Heart left ventricle (tissue), 16 donors: ENCODE data around the gene POFUT2. TPM values are rescaled to one million over a fixed set of nuclear protein-coding genes. Genes with fewer than 3 reads are reported as not detected.

Experiments
- ATAC-seq, 4 donors: fragments of 200-7000 bp; cut with Tn5 transposase; one replicate each; pipeline ENCODE4 v1.9.1; 2020 to 2022; ENCODE audit warnings: moderate library complexity in 4 of 4, mild to moderate bottlenecking in 3 of 4, moderate number of reproducible peaks in 1 of 4
- DNase-seq, 5 donors: peaks; one replicate each; pipeline ENCODE4 v3.0.0-alpha.2; 2020
- H3K27ac ChIP-seq, 12 donors: fragments of 200-600 bp; sonication (generic) in 4 of 12; one replicate each; pipeline versions ENCODE4 v1.5.0 to v1.8.0; 2016 to 2022; ENCODE audit warnings: mild to moderate bottlenecking in 2 of 12
- H3K27me3 ChIP-seq, 9 donors: fragments of 200-600 bp; sonication (generic) in 2 of 9; one replicate each; pipeline versions ENCODE4 v1.5.1 to v1.8.0; 2016 to 2022; ENCODE audit warnings: mild to moderate bottlenecking in 3 of 9
- H3K36me3 ChIP-seq, 9 donors: fragments of 200-600 bp; sonication (generic) in 2 of 9; one replicate each; pipeline versions ENCODE4 v1.5.0 to v1.8.0; 2018 to 2022; ENCODE audit warnings: mild to moderate bottlenecking in 2 of 9
- H3K4me1 ChIP-seq, 12 donors: fragments of 200-600 bp; sonication (generic) in 4 of 12; one replicate each; pipeline versions ENCODE4 v1.5.0 to v1.8.0; 2016 to 2022; ENCODE audit warnings: mild to moderate bottlenecking in 3 of 12
- H3K4me3 ChIP-seq, 12 donors: fragments of 200-600 bp; sonication (generic) in 4 of 12; one replicate each; pipeline versions ENCODE4 v1.5.0 to v1.8.0; 2017 to 2022; ENCODE audit warnings: mild to moderate bottlenecking in 9 of 12, moderate library complexity in 4 of 12
- H3K9me3 ChIP-seq, 12 donors: fragments of 200-600 bp; sonication (generic) in 4 of 12; one replicate each; pipeline versions ENCODE4 v1.5.0 to v1.8.0; 2016 to 2022; ENCODE audit warnings: mild to moderate bottlenecking in 1 of 12
- POLR2A ChIP-seq, 2 donors: fragments of 450-650 bp; IDR thresholded peaks; one replicate each; pipeline ENCODE4 v1.6.1; 2017; ENCODE audit warnings: antibody characterized with exemption in 2 of 2, mild to moderate bottlenecking in 2 of 2, moderate library complexity in 2 of 2
- WGBS, 4 donors: extraction: QIAGEN DNeasy Blood & Tissue Kit in 2 of 4; methylation state at CpG; one replicate each; pipeline versions ENCODE4 v1.1.5 to v1.1.7; 2013 to 2018; 5-methylcytosine and 5-hydroxymethylcytosine counted together
- intact Hi-C, 10 donors: fragments of 100-400 bp; cut with DNase I; formaldehyde crosslinking; loops; one replicate each; pipeline versions ENCODE4 v1.11.1 to v1.14.2; 2022
- polyA plus RNA-seq, 2 donors: library from polyadenylated mRNA; stranded (reverse); fragments of 200-250 nt; gene quantifications; one replicate each; pipeline ENCODE4 v1.2.3, GENCODE V29; 2013
- total RNA-seq, 9 donors: library from RNA; depleted of rRNA in 2 of 9; stranded (reverse); fragments of >200 nt in 2 of 9; fragmentation: NEBNext Ultra II Directional in 3 of 9; extraction: Animal tissue kit (Norgen Biotek cat#: 25700) in 3 of 9; gene quantifications; one replicate each; pipeline versions ENCODE4 v1.1.0 to v1.2.4, GENCODE V29; 2016 to 2023
- TF ChIP-seq, protein P1 (sequence below), 12 donors: fragments of 200-600 bp; sonication (generic) in 4 of 12; IDR thresholded peaks; one replicate each; pipeline versions ENCODE4 v1.5.0 to v1.8.0; 2018 to 2022; ENCODE audit warnings: antibody characterized with exemption in 12 of 12, mild to moderate bottlenecking in 5 of 12
- donor health status: ischemic (EF 13 %, LVEDD 7.1; RV severe dilation, severe dysfunction).
- donor health status: healthy with polysubstance abuse.
- donor health status: DM: no; HTN: yes; CAD: no.
- donor health status: DM: no; HTN: no; CAD: no.
- donor health status: ischemic (EF 25% LVEDD 6.9; RV normal size, moderate dysfunction).
- donor health status: ischemic (EF 25% LVEDD 5.7; RV mildly dilated, moderate dysfunction).
- donor health status: healthy.
- donor health status: DM: yes; HTN: yes; CAD: no.
- donor health status: ischemic (EF 35%, LVEDD 5.7; RV mildly dilated, moderate dysfunction).
- donor health status: nonischemic (EF 11% LVEDD 7.7; RV severe dilation, severe dysfunction).
- donor health status: DM: yes; HTN: yes; CAD: no.
- donor health status: PGD.
- donor health status: ischemic (EF 29% LVEDD 5.4; RV normal size, mild dysfunction).
- donor health status: nonischemic (EF 23%, LVEDD 6.1; RV moderate dilation, normal function).

Gene POFUT2
- total and polyA plus RNA-seq, 11 donors, result 10.8 to 25.8 (median 18.5) TPM

- WGBS, 4 donors, result 88 to 92% (median 91%) methylated on average over 18 of the region's 18 CpGs
- H3K27ac ChIP-seq, result no peak overlapping the region
- H3K27me3 ChIP-seq, result no peaks in the 10 kb centered on the region
- H3K9me3 ChIP-seq, result no peaks in the 10 kb centered on the region
- no peaks in the 10 kb centered on the region for H3K36me3 ChIP-seq
- intact Hi-C loops, result no loop called here
- no peak for ATAC-seq
- H3K4me3 ChIP-seq, result no peak overlapping the region
- peaks cover 0 to 7% (median 0%) of the 10 kb centered on the region in 12 donors for H3K4me1 ChIP-seq
- peak in 2 of 5 donors; percentile 19 to 45 for DNase-seq
- TF ChIP-seq, protein P1, sequence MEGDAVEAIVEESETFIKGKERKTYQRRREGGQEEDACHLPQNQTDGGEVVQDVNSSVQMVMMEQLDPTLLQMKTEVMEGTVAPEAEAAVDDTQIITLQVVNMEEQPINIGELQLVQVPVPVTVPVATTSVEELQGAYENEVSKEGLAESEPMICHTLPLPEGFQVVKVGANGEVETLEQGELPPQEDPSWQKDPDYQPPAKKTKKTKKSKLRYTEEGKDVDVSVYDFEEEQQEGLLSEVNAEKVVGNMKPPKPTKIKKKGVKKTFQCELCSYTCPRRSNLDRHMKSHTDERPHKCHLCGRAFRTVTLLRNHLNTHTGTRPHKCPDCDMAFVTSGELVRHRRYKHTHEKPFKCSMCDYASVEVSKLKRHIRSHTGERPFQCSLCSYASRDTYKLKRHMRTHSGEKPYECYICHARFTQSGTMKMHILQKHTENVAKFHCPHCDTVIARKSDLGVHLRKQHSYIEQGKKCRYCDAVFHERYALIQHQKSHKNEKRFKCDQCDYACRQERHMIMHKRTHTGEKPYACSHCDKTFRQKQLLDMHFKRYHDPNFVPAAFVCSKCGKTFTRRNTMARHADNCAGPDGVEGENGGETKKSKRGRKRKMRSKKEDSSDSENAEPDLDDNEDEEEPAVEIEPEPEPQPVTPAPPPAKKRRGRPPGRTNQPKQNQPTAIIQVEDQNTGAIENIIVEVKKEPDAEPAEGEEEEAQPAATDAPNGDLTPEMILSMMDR (IDR thresholded peaks at IDR 0.05), result no peak
- no peak for TF ChIP-seq POLR2A (IDR thresholded peaks at IDR 0.05)
These were observed 46.0 kb upstream of the POFUT2 start for GRCh38 chr21:45333583-45334121.

DNA sequence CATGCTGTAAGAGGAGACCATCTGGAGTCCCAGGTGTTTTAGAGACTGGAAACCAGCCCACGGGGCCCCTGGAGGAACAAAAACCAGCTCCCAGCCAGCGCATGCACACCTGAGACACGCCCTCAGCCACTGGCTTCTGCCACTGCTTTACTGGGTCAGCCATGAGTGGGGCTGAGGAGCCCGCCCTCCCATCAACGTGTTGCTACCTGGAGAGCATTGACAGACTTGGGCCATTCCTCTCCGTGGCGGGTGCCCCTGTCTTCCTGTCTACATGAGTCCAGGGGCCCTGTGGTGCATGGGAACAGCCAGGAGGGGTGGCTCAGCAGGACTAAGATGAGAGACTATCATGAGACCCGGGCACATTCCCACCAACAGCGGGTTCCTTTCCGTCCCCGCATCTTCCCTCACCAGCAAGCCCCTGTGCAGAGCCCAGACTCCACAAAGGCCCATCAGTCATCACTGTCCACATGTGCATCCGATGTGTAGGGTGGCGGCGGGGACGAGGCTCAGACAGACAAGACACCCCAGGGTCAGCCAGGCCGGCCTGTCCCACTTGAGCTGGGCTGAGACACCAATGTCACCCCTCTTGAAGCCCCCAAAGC, 45.4 kb upstream of the POFUT2 start:
- Histone ChIP-seq H3K27ac (no peak overlapping the region), H3K27me3 (no peaks in the 10 kb centered on the region), H3K9me3 (no peaks in the 10 kb centered on the region), H3K4me3 (no peak overlapping the region), H3K36me3 (no peaks in the 10 kb centered on the region), H3K4me1 (peaks cover 0 to 7% (median 0%) of the 10 kb centered on the region in 12 donors)
- DNase-seq (peak in 2 of 5 donors; percentile 20 to 56), ATAC-seq (no peak)
- 95 to 97% (median 95%) methylated on average over 13 to 16 of the region's 16 CpGs for WGBS, 4 donors
- intact Hi-C loops, result no loop called here
- no peak for TF ChIP-seq POLR2A (IDR thresholded peaks at IDR 0.05)
- TF ChIP-seq, protein P1 (IDR thresholded peaks at IDR 0.05), result no peak

DNA sequence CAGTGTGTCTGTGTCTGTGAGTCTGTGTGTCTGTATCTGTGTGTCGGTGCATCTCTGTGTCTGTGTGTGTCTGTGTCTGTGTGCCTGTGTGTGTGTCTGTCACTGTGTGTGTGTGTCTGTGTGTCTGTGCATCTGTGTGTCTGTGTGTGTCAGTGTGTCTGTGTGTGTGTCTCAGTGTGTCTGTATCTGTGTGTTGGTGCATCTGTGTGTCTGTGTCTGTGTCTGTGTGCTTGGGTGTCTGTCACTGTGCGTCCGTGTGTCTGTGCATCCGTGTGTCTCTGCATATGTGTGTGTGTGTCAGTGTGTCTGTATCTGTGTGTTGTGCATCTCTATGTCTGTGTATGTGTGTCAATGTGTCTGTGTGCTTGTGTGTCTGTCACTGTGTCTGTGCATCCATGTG, 44.7 kb upstream of the POFUT2 start:
- Histone ChIP-seq H3K27ac (no peak overlapping the region), H3K27me3 (no peaks in the 10 kb centered on the region), H3K36me3 (no peaks in the 10 kb centered on the region), H3K4me3 (no peak overlapping the region), H3K9me3 (no peaks in the 10 kb centered on the region), H3K4me1 (peaks cover 0 to 7% (median 0%) of the 10 kb centered on the region in 12 donors)
- no peak for ATAC-seq
- 92 to 98% (median 95%) methylated on average over 4 of the region's 4 CpGs for WGBS, 4 donors
- TF ChIP-seq, protein P1 (IDR thresholded peaks at IDR 0.05), result no peak
- no peak for TF ChIP-seq POLR2A (IDR thresholded peaks at IDR 0.05)
- DNase-seq, result peak in 1 of 5 donors; percentile 10
- intact Hi-C loops, result no loop called here

DNA sequence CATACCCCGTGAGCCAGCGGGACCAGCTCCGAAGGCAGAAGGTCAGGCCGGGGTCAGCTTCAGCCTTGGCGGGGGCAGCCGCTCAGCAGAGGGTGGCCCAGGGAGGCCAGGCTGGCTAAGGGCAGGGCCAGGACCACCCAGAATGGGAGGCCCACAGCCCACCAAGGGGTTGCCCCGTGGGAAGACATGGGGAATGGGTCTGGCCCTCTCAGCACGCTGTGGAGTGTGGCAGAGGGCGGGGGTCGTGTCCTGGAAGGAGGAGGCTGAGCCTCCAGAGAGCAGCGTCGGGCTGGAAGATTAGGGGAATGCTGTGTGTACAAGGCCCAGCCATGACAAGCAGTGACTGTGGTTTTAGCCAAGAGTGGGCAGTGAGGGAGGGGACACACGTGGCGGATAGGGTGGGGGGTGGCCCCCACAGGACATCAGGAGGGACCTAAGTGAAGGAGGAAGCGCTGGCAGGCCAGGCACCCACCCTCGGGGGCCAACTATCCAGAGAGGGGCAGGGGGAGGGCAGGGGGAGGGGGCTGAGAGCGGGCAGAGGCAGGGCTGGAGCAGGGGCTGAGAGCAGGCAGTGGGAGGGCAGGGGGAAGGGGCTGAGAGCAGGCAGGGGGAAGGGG, 43.9 kb upstream of the POFUT2 start:
- H3K36me3 ChIP-seq, result no peaks in the 10 kb centered on the region
- intact Hi-C loops, result no loop called here
- no peak overlapping the region for H3K4me3 ChIP-seq
- no peak for ATAC-seq
- TF ChIP-seq POLR2A (IDR thresholded peaks at IDR 0.05), result no peak
- TF ChIP-seq, protein P1 (IDR thresholded peaks at IDR 0.05), result no peak
- H3K27ac ChIP-seq, result no peak overlapping the region
- peaks cover 0 to 7% (median 0%) of the 10 kb centered on the region in 12 donors for H3K4me1 ChIP-seq
- WGBS, 4 donors, result 79 to 82% (median 81%) methylated on average over 17 of the region's 17 CpGs
- peak in 2 of 5 donors; percentile 24 to 54 for DNase-seq
- no peaks in the 10 kb centered on the region for H3K27me3 ChIP-seq
- no peaks in the 10 kb centered on the region for H3K9me3 ChIP-seq
